HG02852 (cell line): ENCODE data around the gene RPL28.
"Not testable (repeated sequence)": the region's sequence is repeated elsewhere in the genome, so short reads cannot be mapped to it uniquely, and the experiment has no call there.

ENCODE experiments used
- ATAC-seq: cut with Tn5 transposase; IDR thresholded peaks from one replicate; pipeline ENCODE4 v1.9.1; 2021; ENCODE audit warnings: mild to moderate bottlenecking, moderate library complexity; ENCODE audit not compliant: unreplicated experiment

RPL28 gene

GRCh38 chr19:55446060-55446459 is 60.3 kb downstream of the RPL28 start:
- no peak for ATAC-seq

GRCh38 chr19:55447421-55448174 is 61.9 kb downstream of the RPL28 start:
- no peak for ATAC-seq

- not testable (repeated sequence) for ATAC-seq
Measured at GRCh38 chr19:55448175-55448490, 62.4 kb downstream of the RPL28 start.

- ATAC-seq = no peak
Measured at GRCh38 chr19:55449469-55449868, 63.7 kb downstream of the RPL28 start.

GRCh38 chr19:55451163-55451964 is 65.6 kb downstream of the RPL28 start:
- no peak for ATAC-seq

- ATAC-seq = no peak
Measured at GRCh38 chr19:55451965-55452748, 66.4 kb downstream of the RPL28 start.
